Measurements from ENCODE around the gene PHLDA2. TPM values are rescaled to one million over a fixed set of nuclear protein-coding genes. Genes with fewer than 3 reads are reported as not detected.

Gene PHLDA2
- total and polyA plus RNA-seq, 9 of the 15 experiments (the other 6 are each of a cell fraction or from before 2014, with no cell fraction given): 0.43 to 42.4 (median 4.7) TPM

DNA sequence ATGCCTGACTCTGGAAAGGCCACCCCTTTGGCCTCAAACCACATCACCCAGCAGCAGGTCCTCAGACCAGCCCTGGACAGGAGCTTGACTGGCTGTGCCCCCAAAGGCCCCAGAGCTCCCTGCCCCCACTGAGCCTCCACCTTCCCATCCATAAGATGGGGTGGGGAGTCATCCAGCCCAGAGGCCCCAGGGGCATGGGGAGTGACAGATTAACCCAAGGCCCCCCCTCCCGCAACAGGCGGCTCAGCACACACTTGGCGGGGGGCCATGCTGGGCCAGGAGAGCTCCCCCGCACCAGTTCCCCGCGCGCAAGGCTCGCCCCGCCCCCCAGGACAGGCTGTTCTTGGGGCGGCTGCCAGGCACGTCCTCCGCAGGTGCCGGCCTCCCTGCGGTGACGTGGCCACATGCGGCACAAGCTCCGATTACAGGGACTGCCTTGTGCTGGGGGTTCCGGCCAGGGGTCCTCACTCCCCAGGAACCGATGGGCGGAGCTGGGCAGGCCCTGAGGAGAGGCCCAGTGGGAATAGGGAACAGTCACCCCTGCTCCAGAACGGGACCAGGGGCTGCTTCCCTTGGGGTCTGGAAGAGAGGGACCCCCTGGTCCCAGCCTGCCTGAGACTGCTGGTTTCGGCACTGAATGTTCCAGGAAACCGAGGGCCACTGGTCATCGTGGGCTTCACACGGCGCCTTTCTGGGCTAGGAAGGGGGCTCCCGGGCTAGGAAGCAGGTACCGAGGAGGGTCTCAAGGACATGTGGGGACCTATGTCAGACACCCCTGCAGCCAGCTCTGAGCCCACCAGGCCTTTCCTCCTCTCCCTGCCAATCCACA, 38.5 kb downstream of the PHLDA2 start (continued):
- TF ChIP-seq STAT6 (CRISPR knock-in tag; IDR thresholded peaks at IDR 0.05) (peak; percentile 13; the same call in 1 of the 2 replicates), ZNF431 (CRISPR knock-in tag; IDR thresholded peaks at IDR 0.05) (peak; percentile 71), PCBP2 (IDR thresholded peaks at IDR 0.05; ENCODE audit: low read depth, low read length, poor library complexity, severe bottlenecking) (no peak), CTCF (IDR thresholded peaks at IDR 0.05 in 2 of 3, conservative IDR thresholded peaks at IDR 0.05 in 1 of 3; ENCODE audit: insufficient read depth in 2 of 3, low read depth in 1 of 3, low read length in 3 of 3) (0 out of 6 replicates have a peak, but pooled peaks of 1 of the 3 experiments have one; percentile 2), MAX (CRISPR knock-in tag; IDR thresholded peaks at IDR 0.05) (peak; percentile 98), KDM5B (IDR thresholded peaks at IDR 0.05; ENCODE audit: insufficient replicate concordance, low read depth, low read length) (peak; percentile 54), SMARCA4 (IDR thresholded peaks at IDR 0.05) (peak; percentile 33), SMAD4 (CRISPR knock-in tag; conservative IDR thresholded peaks at IDR 0.05) (peak; percentile 52), SP1 (CRISPR knock-in tag; IDR thresholded peaks at IDR 0.05) (peak; percentile 51; the same call in 1 of the 2 replicates), SPI1 (IDR thresholded peaks at IDR 0.05; ENCODE audit: borderline replicate concordance, low read depth, low read length) (no peak), TAL1 (IDR thresholded peaks at IDR 0.05) (peak; percentile 23; the same call in 1 of the 2 replicates), LCOR (CRISPR knock-in tag; IDR thresholded peaks at IDR 0.05) (peak; percentile 27; the same call in 1 of the 2 replicates), BHLHE40 (IDR thresholded peaks at IDR 0.05; ENCODE audit: low read length) (peak; percentile 98), MYC (IDR thresholded peaks at IDR 0.05; ENCODE audit: low read depth, low read length) (peak; percentile 83), MYC (CRISPR knock-in tag; IDR thresholded peaks at IDR 0.05; ENCODE audit: borderline replicate concordance, low read depth) (no peak), KAT7 (CRISPR knock-in tag; IDR thresholded peaks at IDR 0.05; ENCODE audit: borderline replicate concordance) (peak; percentile 80; the same call in 1 of the 2 replicates), PCBP1 (IDR thresholded peaks at IDR 0.05; ENCODE audit: low read depth, low read length, poor library complexity, severe bottlenecking) (peak; percentile 87), NFE2 (IDR thresholded peaks at IDR 0.05; ENCODE audit: low read depth) (peak; percentile 28; the same call in 1 of the 2 replicates), DMBX1 (CRISPR knock-in tag; IDR thresholded peaks at IDR 0.05; ENCODE audit: borderline replicate concordance) (no peak), ZEB2 (IDR thresholded peaks at IDR 0.05) (0 out of 2 replicates have a peak, but pooled peaks have one; percentile 43), ARID2 (IDR thresholded peaks at IDR 0.05) (no peak), EGR1 (conservative IDR thresholded peaks at IDR 0.05) (peak; percentile 64)

Measured in K562 (cell line).